SK-N-MC (cell line): Measurements from ENCODE around the gene ITGB4.

Source experiments
- EZH2 ChIP-seq: fragments of 200-600 bp; sonication (generic); IDR thresholded peaks from one replicate; pipeline ENCODE4 v1.6.1; 2017; ENCODE audit warnings: antibody characterized with exemption
- FOXP2 ChIP-seq: optimal IDR thresholded peaks from 2 replicates; pipeline ENCODE3; 2011; ENCODE audit warnings: mild to moderate bottlenecking, moderate library complexity; ENCODE audit not compliant: insufficient read depth; ENCODE audit errors: extremely low read length, control extremely low read depth
- POLR2AphosphoS5 ChIP-seq: IDR thresholded peaks from 2 replicates; pipeline ENCODE4 v1.6.1; 2012; ENCODE audit warnings: mild to moderate bottlenecking, low read depth, low read length, borderline replicate concordance

GRCh38 chr17:75697651-75698291, 23.5 kb upstream of the ITGB4 start:
- TF ChIP-seq FOXP2 (no peak), POLR2AphosphoS5 (no peak), EZH2 (no peak)
